PC-9 (cell line): ENCODE results near the gene CST6. TPM values are rescaled to one million over a fixed set of nuclear protein-coding genes. Genes with fewer than 3 reads are reported as not detected.
A peak's percentile ranks its signal among the peaks of the same experiment; 100 is the strongest.

Experiments used
- BruUV-seq: library from RNA; stranded (reverse); fragments of 400-500 nt; replicated peaks from 2 replicates; lab custom pipeline; 2021; lab: Mats Ljungman, UMichigan
- CTCF ChIA-PET: fragments of 300-600 bp; sonication (Branson Sonifier 250); formaldehyde crosslinking; loops from one replicate; lab custom pipeline; 2022; ENCODE audit warnings: antibody characterized with exemption; lab: Charles Lee
- POLR2A ChIA-PET: fragments of 300-600 bp; sonication (Branson Sonifier 250); formaldehyde crosslinking; loops from one replicate; lab custom pipeline; 2022; ENCODE audit warnings: antibody characterized with exemption; ENCODE audit not compliant: unreplicated experiment; lab: Charles Lee
- DNase-seq, 2 experiments: peaks; one replicate each; pipeline versions ENCODE4 v3.0.0 to v3.0.0-alpha.2; 2015 to 2022; ENCODE audit warnings: mixed read lengths in 1 of 2
- H2AFZ ChIP-seq: fragments of 200-600 bp; sonication (generic); 2 replicates; pipeline ENCODE4 v1.8.1; 2017; ENCODE audit warnings: antibody characterized with exemption
- H3F3A ChIP-seq: fragments of 200-600 bp; sonication (generic); 2 replicates; pipeline ENCODE4 v1.8.1; 2017; ENCODE audit warnings: antibody characterized with exemption, mild to moderate bottlenecking, low read depth; ENCODE audit not compliant: insufficient read depth
- H3K27ac ChIP-seq: fragments of 200-600 bp; sonication (generic); 2 replicates; pipeline ENCODE4 v1.6.1; 2016; ENCODE audit warnings: mixed run types
- H3K27me3 ChIP-seq: fragments of 200-600 bp; sonication (generic); 2 replicates; pipeline ENCODE4 v1.6.1; 2016; ENCODE audit warnings: low read depth, mixed run types; ENCODE audit not compliant: insufficient read depth
- H3K36me3 ChIP-seq: fragments of 200-600 bp; sonication (generic); 2 replicates; pipeline ENCODE4 v1.6.1; 2016; ENCODE audit warnings: low read depth, mixed run types
- H3K4me1 ChIP-seq: fragments of 200-600 bp; sonication (generic); replicated peaks from 2 replicates; pipeline ENCODE4 v1.6.1; 2016; ENCODE audit warnings: mixed run types; ENCODE audit not compliant: insufficient read depth
- H3K4me2 ChIP-seq: fragments of 200-600 bp; sonication (generic); 2 replicates; pipeline ENCODE4 v1.6.1; 2017; ENCODE audit warnings: mixed run types
- H3K4me3 ChIP-seq: fragments of 200-600 bp; sonication (generic); 2 replicates; pipeline ENCODE4 v1.6.1; 2016; ENCODE audit warnings: mixed run types
- H3K79me2 ChIP-seq: fragments of 200-600 bp; sonication (generic); 2 replicates; pipeline ENCODE4 v1.6.1; 2017; ENCODE audit warnings: low read depth, mixed run types
- H3K9me2 ChIP-seq: fragments of 200-600 bp; sonication (generic); 2 replicates; pipeline ENCODE4 v1.8.1; 2017; ENCODE audit warnings: mild to moderate bottlenecking; ENCODE audit not compliant: insufficient read depth
- H3K9me3 ChIP-seq: fragments of 200-600 bp; sonication (generic); 2 replicates; pipeline ENCODE4 v1.8.1; 2016; ENCODE audit warnings: low read depth; ENCODE audit not compliant: insufficient read depth
- H4K20me1 ChIP-seq: fragments of 200-600 bp; sonication (generic); 2 replicates; pipeline ENCODE4 v1.8.1; 2017; ENCODE audit not compliant: insufficient read depth
- CTCF ChIP-seq: fragments of 200-600 bp; sonication (generic); conservative IDR thresholded peaks from 2 replicates; pipeline ENCODE4 v1.6.1; 2017; ENCODE audit warnings: mixed run types, antibody characterized with exemption, mild to moderate bottlenecking, moderate library complexity
- EZH2 ChIP-seq: fragments of 200-600 bp; sonication (generic); IDR thresholded peaks from 2 replicates; pipeline ENCODE4 v1.8.0; 2017; ENCODE audit warnings: antibody characterized with exemption, low read depth
- intact Hi-C: fragments of 100-400 bp; cut with micrococcal nuclease; formaldehyde crosslinking; loops from one replicate; pipeline ENCODE4 v1.10.0; 2022; ENCODE audit not compliant: unreplicated experiment
- total RNA-seq: library from RNA; stranded (reverse); gene quantifications from 2 replicates; pipeline ENCODE4 v1.2.3, GENCODE V29; 2021

CST6 gene
- total RNA-seq, 1 experiment from 2014 or later, result 52.0 TPM

- 0 out of 2 replicates have a peak, but pooled peaks cover 1% of the 10 kb centered on the region for H4K20me1 ChIP-seq
- H3F3A ChIP-seq, result peaks cover 30% of the 10 kb centered on the region; the same call in 1 of the 2 replicates
- H3K9me3 ChIP-seq, result no peaks in the 10 kb centered on the region
- no peak overlapping the region for H2AFZ ChIP-seq
- no peak for DNase-seq
- peaks cover 4% of the 10 kb centered on the region; the same call in 1 of the 2 replicates for H3K4me1 ChIP-seq
- H3K79me2 ChIP-seq, result no peaks in the 10 kb centered on the region
- intact Hi-C loops, result no loop called here
- TF ChIP-seq CTCF (no peak), EZH2 (no peak)
- POLR2A ChIA-PET, result no interaction called here
- TSS peak; percentile 6 for BruUV-seq
- no peaks in the 10 kb centered on the region for H3K27me3 ChIP-seq
- CTCF ChIA-PET, result interaction anchor here (0.6 to 0.7 kb wide), 2 partner anchors 98 to 146 kb away, joined by 4 to 5 read pairs; no protein-coding TSS in a partner anchor
- H3K9me2 ChIP-seq, result no peaks in the 10 kb centered on the region
- 0 out of 2 replicates have a peak, but pooled peaks cover 4% of the 10 kb centered on the region for H3K36me3 ChIP-seq
- no peak overlapping the region for H3K4me3 ChIP-seq
- no peak overlapping the region for H3K4me2 ChIP-seq
- H3K27ac ChIP-seq, result no peak overlapping the region
Observed at GRCh38 chr11:65981972-65982823, 29.6 kb upstream of the CST6 start.

DNA sequence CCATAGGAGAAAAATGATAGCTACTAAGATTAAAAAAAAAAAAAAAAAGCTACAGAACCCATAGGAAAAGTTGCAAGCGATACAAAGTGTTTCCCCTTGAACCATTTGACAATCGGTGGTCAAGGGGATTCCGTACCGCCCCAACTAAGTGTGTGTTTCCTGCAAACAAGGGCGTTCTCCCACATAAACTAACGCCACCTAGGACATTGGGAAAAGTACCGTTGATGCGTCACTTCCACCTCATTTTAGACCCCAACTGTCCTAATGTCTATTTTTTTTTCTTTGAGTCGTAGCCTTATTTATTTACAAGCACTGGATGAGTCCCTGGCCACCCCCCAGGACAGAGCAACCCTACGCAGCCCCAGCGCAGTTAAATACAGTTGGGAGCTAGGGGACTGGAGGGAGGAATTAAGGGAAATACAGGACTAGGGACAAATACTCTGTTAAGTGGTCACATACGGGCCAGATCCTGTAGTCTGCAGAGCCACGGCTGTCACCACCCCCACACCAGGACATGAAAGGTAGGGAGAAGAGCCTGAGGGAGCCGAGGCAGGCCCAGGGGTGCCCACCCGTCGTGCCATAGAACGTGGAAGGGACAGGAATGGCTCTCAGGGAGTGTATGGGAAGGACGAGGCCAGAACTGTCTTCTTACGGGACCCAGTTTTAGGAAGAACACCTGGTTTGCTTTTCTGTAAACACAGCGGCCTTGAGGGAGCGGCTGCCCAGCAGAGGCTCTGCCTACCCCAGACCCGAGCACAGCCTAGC is 28.8 kb upstream of the CST6 start:
- no TSS peak for BruUV-seq
- ChIA-PET POLR2A (no interaction called here), CTCF (interaction anchor here (0.6 to 0.7 kb wide), 2 partner anchors 99 to 147 kb away, joined by 4 to 5 read pairs; no protein-coding TSS in a partner anchor)
- TF ChIP-seq CTCF (no peak), EZH2 (no peak)
- no peak for DNase-seq
- Histone ChIP-seq H3K4me3 (no peak overlapping the region), H3K79me2 (no peaks in the 10 kb centered on the region), H3K9me3 (no peaks in the 10 kb centered on the region), H3K27ac (no peak overlapping the region), H3K4me1 (peaks cover 4% of the 10 kb centered on the region; the same call in 1 of the 2 replicates), H3K4me2 (no peak overlapping the region), H3K27me3 (no peaks in the 10 kb centered on the region), H2AFZ (no peak overlapping the region), H3K36me3 (0 out of 2 replicates have a peak, but pooled peaks cover 4% of the 10 kb centered on the region), H4K20me1 (no peaks in the 10 kb centered on the region), H3F3A (peaks cover 27% of the 10 kb centered on the region; the same call in 1 of the 2 replicates), H3K9me2 (no peaks in the 10 kb centered on the region)
- intact Hi-C loops, result no loop called here

- H3K36me3 ChIP-seq, result 0 out of 2 replicates have a peak, but pooled peaks cover 4% of the 10 kb centered on the region
- H3K9me3 ChIP-seq, result no peaks in the 10 kb centered on the region
- BruUV-seq, result no TSS peak
- no peak overlapping the region for H3K4me2 ChIP-seq
- TF ChIP-seq CTCF (no peak), EZH2 (no peak)
- no peak overlapping the region for H2AFZ ChIP-seq
- ChIA-PET POLR2A (no interaction called here), CTCF (no interaction called here)
- no peaks in the 10 kb centered on the region for H3K9me2 ChIP-seq
- H4K20me1 ChIP-seq, result no peaks in the 10 kb centered on the region
- no peaks in the 10 kb centered on the region for H3K27me3 ChIP-seq
- no peaks in the 10 kb centered on the region for H3K79me2 ChIP-seq
- H3F3A ChIP-seq, result peaks cover 27% of the 10 kb centered on the region; the same call in 1 of the 2 replicates
- peaks cover 4% of the 10 kb centered on the region; the same call in 1 of the 2 replicates for H3K4me1 ChIP-seq
- intact Hi-C loops, result no loop called here
- H3K27ac ChIP-seq, result no peak overlapping the region
- DNase-seq, result no peak
- no peak overlapping the region for H3K4me3 ChIP-seq
Observed at GRCh38 chr11:65983589-65983987, 28.2 kb upstream of the CST6 start.
